Measurements from ENCODE around the gene CDC37. TPM values are rescaled to one million over a fixed set of nuclear protein-coding genes. Genes with fewer than 3 reads are reported as not detected.
"Not testable (repeated sequence)": the region's sequence is repeated elsewhere in the genome, so short reads cannot be mapped to it uniquely, and the experiment has no call there.

Gene CDC37
- total RNA-seq, 2 donors from 2014 or later, result 130 to 131 TPM

DNA sequence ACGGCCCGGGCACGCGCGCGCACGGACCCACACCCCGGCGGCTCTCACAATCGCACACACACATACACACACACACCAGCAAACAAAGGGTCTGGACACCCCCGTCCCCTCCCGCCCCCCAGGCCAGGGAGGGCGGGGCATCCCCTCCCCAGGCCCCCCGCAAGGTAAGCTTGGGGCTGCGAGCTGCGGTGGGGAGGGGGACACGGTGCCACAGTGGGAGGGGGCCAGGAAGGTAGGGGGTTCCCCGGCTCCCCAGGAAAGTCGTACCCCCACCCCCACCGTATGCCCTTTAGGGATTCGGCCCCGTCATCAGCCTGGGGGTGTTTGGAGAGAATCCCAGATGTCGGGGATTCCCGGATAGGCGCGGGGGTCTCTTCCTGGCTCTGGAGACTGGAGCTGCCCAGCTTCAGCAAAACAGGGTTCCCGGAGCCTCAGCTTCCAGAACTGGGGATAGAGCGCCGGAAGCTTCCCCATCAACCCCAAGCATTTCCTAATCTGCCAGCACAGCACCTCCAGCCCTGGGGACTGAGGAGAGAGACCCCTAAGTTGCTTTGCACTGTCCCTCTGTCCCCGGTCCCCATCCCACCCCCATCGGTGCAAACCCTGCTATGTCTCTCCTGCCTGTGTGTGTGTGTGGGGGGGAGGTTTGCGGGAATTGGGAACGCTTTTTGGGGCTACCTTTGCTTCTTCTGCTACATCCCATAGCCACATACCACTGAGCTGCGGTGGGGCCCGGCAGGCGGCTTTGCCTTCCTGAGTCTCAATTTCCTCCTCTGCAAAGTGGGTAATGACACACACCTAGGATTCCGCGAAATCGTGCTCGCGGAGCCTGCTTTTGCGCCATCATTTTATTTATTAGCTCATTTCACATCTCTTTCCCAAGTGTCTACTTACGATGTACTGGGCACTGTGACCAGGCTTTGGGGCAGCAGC, 1.8 kb upstream of the CDC37 start:
- Histone ChIP-seq H3K36me3 (no peaks in the 10 kb centered on the region), H3K27ac (no peak overlapping the region), H3K4me3 (peak overlapping the region; percentile 89 to 97), H3K27me3 (peaks cover 5% of the 10 kb centered on the region in 2 donors), H3K4me1 (peaks cover 0 to 44% of the 10 kb centered on the region in 2 donors), H3K9me3 (no peaks in the 10 kb centered on the region)
- TF ChIP-seq, protein P1, sequence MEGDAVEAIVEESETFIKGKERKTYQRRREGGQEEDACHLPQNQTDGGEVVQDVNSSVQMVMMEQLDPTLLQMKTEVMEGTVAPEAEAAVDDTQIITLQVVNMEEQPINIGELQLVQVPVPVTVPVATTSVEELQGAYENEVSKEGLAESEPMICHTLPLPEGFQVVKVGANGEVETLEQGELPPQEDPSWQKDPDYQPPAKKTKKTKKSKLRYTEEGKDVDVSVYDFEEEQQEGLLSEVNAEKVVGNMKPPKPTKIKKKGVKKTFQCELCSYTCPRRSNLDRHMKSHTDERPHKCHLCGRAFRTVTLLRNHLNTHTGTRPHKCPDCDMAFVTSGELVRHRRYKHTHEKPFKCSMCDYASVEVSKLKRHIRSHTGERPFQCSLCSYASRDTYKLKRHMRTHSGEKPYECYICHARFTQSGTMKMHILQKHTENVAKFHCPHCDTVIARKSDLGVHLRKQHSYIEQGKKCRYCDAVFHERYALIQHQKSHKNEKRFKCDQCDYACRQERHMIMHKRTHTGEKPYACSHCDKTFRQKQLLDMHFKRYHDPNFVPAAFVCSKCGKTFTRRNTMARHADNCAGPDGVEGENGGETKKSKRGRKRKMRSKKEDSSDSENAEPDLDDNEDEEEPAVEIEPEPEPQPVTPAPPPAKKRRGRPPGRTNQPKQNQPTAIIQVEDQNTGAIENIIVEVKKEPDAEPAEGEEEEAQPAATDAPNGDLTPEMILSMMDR (IDR thresholded peaks at IDR 0.05), result no peak
- DNase-seq (ENCODE audit: low spot score), result no peak

DNA sequence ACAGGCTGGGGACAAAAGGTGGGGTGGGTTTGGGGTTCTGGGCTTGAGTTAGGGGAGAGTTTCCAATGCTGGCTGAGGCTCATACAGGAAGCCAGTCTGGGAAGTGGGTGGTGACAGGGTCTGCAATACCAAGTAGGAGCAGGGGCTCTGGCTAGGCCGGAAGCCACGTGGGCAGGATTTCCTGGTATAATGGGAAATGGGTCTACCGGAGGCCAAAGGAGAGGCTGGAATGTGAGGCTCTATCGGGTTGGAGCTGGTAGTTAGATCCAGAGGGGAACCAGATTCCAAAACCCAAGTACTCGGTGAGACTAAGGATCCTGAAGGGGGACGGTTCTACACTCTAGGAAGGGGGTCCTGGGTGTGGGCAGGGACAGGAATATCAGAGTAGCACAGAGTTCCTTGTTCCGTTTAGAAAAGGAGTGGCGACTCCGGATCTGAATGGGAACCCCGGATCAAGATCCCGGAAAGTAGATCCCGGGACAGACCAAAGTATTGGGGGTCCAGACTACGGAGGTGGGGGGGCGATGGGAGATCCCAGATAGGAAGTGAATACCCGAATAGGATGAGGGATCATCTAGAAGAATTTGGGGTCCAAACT, 802 bp downstream of the CDC37 start:
- TF ChIP-seq, protein P1 (IDR thresholded peaks at IDR 0.05), result no peak
- DNase-seq (ENCODE audit: low spot score), result no peak
- Histone ChIP-seq H3K27me3 (peaks cover 5% of the 10 kb centered on the region in 2 donors), H3K4me3 (peak overlapping the region; percentile 89 to 97), H3K9me3 (no peaks in the 10 kb centered on the region), H3K4me1 (peaks cover 0 to 68% of the 10 kb centered on the region in 2 donors), H3K27ac (peak overlapping the region; percentile 79 to 84), H3K36me3 (no peaks in the 10 kb centered on the region)

DNA sequence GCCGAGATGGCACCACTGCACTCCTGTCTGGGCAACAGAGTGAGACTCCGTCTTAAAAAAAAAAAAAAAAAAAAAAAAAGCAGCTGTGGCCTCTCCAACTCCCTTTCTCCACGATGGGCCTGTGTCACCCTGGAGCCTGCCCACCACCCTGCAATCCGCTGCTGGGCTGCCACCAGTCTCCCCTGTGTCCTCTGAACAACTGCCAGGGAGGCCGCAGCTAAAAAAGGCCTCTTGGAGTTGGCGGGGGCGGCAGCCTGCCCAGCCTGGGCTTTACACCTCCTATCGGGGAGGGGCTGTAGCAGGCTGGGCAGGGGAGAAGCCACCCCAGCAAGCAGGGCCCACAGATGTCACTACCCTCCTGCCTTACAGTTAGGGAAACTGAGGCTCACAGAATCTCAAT, 3.5 kb downstream of the CDC37 start:
- TF ChIP-seq, protein P1 (IDR thresholded peaks at IDR 0.05), result no peak
- Histone ChIP-seq H3K4me3 (no peak overlapping the region), H3K4me1 (peaks cover 0 to 60% of the 10 kb centered on the region in 2 donors), H3K27ac (peak overlapping the region; percentile 61 to 84), H3K27me3 (peaks cover 0 to 4% of the 10 kb centered on the region in 2 donors), H3K36me3 (peaks cover 11% of the 10 kb centered on the region), H3K9me3 (no peaks in the 10 kb centered on the region)
- DNase-seq (ENCODE audit: low spot score), result no peak

DNA sequence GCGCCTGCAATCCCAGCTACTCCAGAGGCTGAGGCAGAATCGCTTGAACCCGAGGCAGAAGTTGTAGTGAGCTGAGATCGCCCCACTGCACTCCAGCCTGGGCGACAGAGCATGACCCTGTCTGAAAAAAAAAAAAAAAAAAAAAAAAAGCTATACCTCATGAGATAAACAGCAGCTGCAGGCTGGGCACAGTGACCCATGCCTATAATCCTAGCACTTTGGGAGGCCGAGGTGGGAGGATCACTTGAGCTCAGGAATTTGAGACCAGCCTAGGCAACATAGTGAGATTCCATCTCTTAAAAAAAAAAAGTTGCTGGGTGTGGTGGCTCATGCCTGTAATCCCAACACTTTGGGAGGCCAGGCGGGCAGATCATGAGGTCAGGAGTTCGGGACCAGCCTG, 4.0 kb downstream of the CDC37 start:
- Histone ChIP-seq H3K27ac (peak overlapping the region; percentile 61 to 84), H3K36me3 (peaks cover 16% of the 10 kb centered on the region), H3K4me1 (peaks cover 0 to 55% of the 10 kb centered on the region in 2 donors)
- not testable (repeated sequence) for H3K4me3 ChIP-seq; DNase-seq (ENCODE audit: low spot score); H3K9me3 ChIP-seq; H3K27me3 ChIP-seq

DNA sequence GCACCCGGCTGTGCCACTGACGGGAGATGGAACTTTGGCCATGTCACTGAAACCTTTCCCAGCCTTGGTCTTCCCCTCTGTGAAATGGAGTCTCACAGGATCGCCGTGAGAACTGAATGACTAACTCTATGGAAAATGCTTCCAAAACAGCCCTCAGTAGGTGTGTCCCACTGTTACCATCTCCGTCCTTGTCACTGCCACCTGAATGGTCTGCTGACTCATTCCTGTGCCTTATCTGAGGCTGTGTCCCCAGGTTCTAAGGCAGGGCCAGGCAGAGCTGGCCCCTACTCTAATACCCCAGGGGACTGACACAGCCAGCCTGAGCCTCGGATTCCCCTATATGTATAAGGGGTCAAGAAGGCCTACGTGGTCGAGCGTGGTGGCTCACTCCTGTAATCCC, 4.5 kb downstream of the CDC37 start:
- peaks cover 21% of the 10 kb centered on the region for H3K36me3 ChIP-seq
- peak overlapping the region; percentile 61 to 84 for H3K27ac ChIP-seq
- peaks cover 0 to 52% of the 10 kb centered on the region in 2 donors for H3K4me1 ChIP-seq
- no peaks in the 10 kb centered on the region for H3K27me3 ChIP-seq
- no peaks in the 10 kb centered on the region for H3K9me3 ChIP-seq
- DNase-seq (ENCODE audit: low spot score), result no peak
- no peak overlapping the region for H3K4me3 ChIP-seq
- TF ChIP-seq, protein P1 (IDR thresholded peaks at IDR 0.05), result no peak

DNA sequence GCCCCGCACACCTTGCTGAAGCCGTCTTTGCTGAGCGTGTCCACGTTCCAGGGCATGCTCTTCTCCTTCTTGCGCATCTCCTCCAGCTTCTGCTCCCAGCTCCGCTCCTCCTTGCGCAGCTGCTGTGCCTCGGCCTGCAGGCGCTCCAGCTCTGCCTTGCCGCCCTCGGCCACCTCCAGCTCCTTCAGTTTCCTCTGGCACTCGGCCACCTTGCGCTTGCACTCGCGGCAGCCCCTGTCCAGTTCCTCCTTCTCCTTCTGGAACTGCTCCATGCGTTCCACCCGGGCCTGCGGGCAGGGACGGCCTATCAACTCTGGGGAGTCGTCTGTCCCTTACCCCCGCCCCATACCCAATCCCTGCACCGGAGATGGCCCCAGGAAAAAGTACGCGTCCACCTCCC, 7.4 kb downstream of the CDC37 start:
- DNase-seq (ENCODE audit: low spot score), result no peak
- TF ChIP-seq, protein P1 (IDR thresholded peaks at IDR 0.05), result no peak
- Histone ChIP-seq H3K36me3 (peaks cover 49% of the 10 kb centered on the region), H3K4me1 (peaks cover 0 to 32% of the 10 kb centered on the region in 2 donors), H3K4me3 (no peak overlapping the region), H3K9me3 (no peaks in the 10 kb centered on the region), H3K27ac (no peak overlapping the region), H3K27me3 (no peaks in the 10 kb centered on the region)

Data from right atrium auricular region (tissue), 2 donors.